Dendritic cell treated with granulocyte-macrophage colony-stimulating factor and Interleukin-4, amounts not matched to agents 40 ng/mL and 50 ng/mL, for 4 days (primary cell): ENCODE data around the gene MRPS14.

Source experiments
- H3K27ac Mint-ChIP-seq: one replicate; pipeline ENCODE4 v1.8.0; 2022; ENCODE audit warnings: mild to moderate bottlenecking, mixed read lengths
- H3K27me3 Mint-ChIP-seq: one replicate; pipeline ENCODE4 v1.8.0; 2022; ENCODE audit warnings: mild to moderate bottlenecking, mixed read lengths
- H3K36me3 Mint-ChIP-seq: one replicate; pipeline ENCODE4 v1.8.0; 2022; ENCODE audit warnings: low read depth, mixed read lengths
- H3K4me1 Mint-ChIP-seq: one replicate; pipeline ENCODE4 v1.8.0; 2022; ENCODE audit warnings: low read depth, mixed read lengths
- H3K4me3 Mint-ChIP-seq: one replicate; pipeline ENCODE4 v1.8.0; 2022; ENCODE audit warnings: mild to moderate bottlenecking, moderate library complexity, mixed read lengths
- H3K9me3 Mint-ChIP-seq: one replicate; pipeline ENCODE4 v1.8.0; 2022; ENCODE audit warnings: mixed read lengths
- intact Hi-C: fragments of 100-400 bp; cut with micrococcal nuclease; formaldehyde crosslinking; loops from one replicate; pipeline ENCODE4 v1.15.0; 2022

The MRPS14 gene

GRCh38 chr1:174965362-174966007 is 57.7 kb downstream of the MRPS14 start:
- Mint-ChIP-seq H3K36me3 (no peaks in the 10 kb centered on the region), H3K4me1 (peaks cover 33% of the 10 kb centered on the region), H3K27me3 (no peaks in the 10 kb centered on the region), H3K9me3 (no peaks in the 10 kb centered on the region), H3K4me3 (no peak overlapping the region), H3K27ac (peak overlapping the region; percentile 77)
- intact Hi-C loops: no loop called here

- H3K4me1 Mint-ChIP-seq: peaks cover 33% of the 10 kb centered on the region
- H3K4me3 Mint-ChIP-seq: no peak overlapping the region
- H3K36me3 Mint-ChIP-seq: no peaks in the 10 kb centered on the region
- H3K9me3 Mint-ChIP-seq: no peaks in the 10 kb centered on the region
- H3K27me3 Mint-ChIP-seq: no peaks in the 10 kb centered on the region
- peak overlapping the region; percentile 77 for H3K27ac Mint-ChIP-seq
- intact Hi-C loops: no loop called here
Observed at GRCh38 chr1:174964972-174965361, 58.3 kb downstream of the MRPS14 start.

- no peaks in the 10 kb centered on the region for H3K36me3 Mint-ChIP-seq
- H3K4me3 Mint-ChIP-seq: no peak overlapping the region
- peak overlapping the region; percentile 77 for H3K27ac Mint-ChIP-seq
- H3K4me1 Mint-ChIP-seq: peaks cover 33% of the 10 kb centered on the region
- intact Hi-C loops: no loop called here
- no peaks in the 10 kb centered on the region for H3K9me3 Mint-ChIP-seq
- no peaks in the 10 kb centered on the region for H3K27me3 Mint-ChIP-seq
Observed at GRCh38 chr1:174964261-174964971, 58.8 kb downstream of the MRPS14 start.

- intact Hi-C loops: no loop called here
- Mint-ChIP-seq H3K27ac (peak overlapping the region; percentile 77), H3K4me1 (peaks cover 26% of the 10 kb centered on the region), H3K36me3 (no peaks in the 10 kb centered on the region), H3K27me3 (no peaks in the 10 kb centered on the region), H3K4me3 (no peak overlapping the region), H3K9me3 (no peaks in the 10 kb centered on the region)
Observed at GRCh38 chr1:174963529-174964125, 59.6 kb downstream of the MRPS14 start.
